Loucy (cell line): Measurements from ENCODE around the gene DPH6.

Source experiments
- CTCF ChIP-seq: fragments of 200-600 bp; sonication (generic); conservative IDR thresholded peaks from 2 replicates; pipeline ENCODE4 v1.5.1; 2014; ENCODE audit warnings: mild to moderate bottlenecking, antibody characterized with exemption, low read length
- EZH2phosphoT487 ChIP-seq: fragments of 200-600 bp; IDR thresholded peaks from 2 replicates; pipeline ENCODE4 v1.6.1; 2018; ENCODE audit warnings: antibody characterized with exemption, mild to moderate bottlenecking, moderate library complexity, borderline replicate concordance

- TF ChIP-seq CTCF (no peak), EZH2phosphoT487 (no peak)
Observed at GRCh38 chr15:35506272-35506870, 39.6 kb downstream of the DPH6 start.
